ENCODE results near the gene PARK7.
"Not testable (repeated sequence)": the region's sequence is repeated elsewhere in the genome, so short reads cannot be mapped to it uniquely, and the experiment has no call there.

- not testable (repeated sequence) for TF ChIP-seq POLR2A (IDR thresholded peaks at IDR 0.05)
- TF ChIP-seq, protein P1, sequence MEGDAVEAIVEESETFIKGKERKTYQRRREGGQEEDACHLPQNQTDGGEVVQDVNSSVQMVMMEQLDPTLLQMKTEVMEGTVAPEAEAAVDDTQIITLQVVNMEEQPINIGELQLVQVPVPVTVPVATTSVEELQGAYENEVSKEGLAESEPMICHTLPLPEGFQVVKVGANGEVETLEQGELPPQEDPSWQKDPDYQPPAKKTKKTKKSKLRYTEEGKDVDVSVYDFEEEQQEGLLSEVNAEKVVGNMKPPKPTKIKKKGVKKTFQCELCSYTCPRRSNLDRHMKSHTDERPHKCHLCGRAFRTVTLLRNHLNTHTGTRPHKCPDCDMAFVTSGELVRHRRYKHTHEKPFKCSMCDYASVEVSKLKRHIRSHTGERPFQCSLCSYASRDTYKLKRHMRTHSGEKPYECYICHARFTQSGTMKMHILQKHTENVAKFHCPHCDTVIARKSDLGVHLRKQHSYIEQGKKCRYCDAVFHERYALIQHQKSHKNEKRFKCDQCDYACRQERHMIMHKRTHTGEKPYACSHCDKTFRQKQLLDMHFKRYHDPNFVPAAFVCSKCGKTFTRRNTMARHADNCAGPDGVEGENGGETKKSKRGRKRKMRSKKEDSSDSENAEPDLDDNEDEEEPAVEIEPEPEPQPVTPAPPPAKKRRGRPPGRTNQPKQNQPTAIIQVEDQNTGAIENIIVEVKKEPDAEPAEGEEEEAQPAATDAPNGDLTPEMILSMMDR (IDR thresholded peaks at IDR 0.05): not testable (repeated sequence)
Observed at GRCh38 chr1:7952791-7953190, 8.7 kb upstream of the PARK7 start.

All from right lobe of liver (tissue), 4 donors.